ENCODE results near the gene GSK3B.

GSK3B gene

DNA sequence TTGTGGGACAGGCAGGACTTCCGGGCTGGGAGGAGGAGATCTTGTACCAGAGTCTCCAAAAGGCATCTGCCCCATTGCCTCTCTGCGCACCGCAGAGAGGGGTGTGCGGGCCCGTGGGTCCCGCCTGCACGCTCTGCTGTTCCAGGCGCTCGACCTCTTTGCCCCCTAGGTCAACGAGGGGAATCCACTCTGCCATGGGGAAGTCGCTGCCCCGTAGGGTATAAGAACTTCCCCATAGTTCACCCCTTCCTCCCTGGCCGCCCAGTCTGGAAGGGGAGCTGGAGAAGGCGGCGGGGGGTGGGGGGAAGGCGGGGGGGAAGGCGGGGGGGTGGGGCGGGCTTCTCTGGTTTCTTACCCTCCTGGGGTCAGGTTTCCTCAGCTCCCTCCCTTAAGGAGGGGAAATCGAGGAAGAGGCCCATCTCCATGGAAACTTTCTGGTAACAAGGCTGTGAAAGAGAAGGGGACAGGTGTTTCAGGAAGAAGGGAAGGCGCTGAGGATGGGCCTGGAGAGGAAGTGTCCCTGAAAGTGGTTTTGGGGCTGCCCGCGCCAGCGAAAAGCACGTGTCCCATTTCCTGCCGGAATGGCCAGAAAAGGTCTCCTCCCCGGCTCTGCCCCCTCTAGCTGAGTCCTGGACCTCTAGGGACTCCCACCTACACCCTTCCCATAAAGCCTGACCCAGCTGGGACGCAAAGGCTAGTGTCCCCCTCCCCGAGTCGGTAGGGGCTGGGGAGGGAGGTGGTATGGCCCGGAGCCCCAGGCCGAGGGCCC is 284.8 kb downstream of the GSK3B start:
- DNase-seq, result peak; percentile 33

DNA sequence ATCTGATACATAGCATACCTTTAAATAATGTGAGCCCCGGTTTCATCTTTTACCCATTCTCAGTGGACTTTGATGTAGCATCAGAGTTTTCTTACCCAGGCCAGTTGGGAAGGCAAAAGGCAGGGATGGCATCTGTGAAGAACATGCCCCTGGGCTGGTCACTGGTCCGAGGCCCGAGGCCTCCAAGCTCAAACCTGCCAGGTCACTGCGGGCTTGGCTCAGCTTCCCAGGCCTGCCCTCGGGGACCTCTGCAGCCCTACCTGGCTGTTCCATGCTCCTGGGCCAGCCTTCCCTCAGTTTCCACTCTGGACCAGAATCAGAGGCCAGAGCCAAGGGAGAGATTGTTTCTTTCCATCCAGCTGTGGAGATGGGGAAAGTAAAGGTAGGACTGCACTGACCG is 285.4 kb downstream of the GSK3B start:
- no peak for DNase-seq

DNA sequence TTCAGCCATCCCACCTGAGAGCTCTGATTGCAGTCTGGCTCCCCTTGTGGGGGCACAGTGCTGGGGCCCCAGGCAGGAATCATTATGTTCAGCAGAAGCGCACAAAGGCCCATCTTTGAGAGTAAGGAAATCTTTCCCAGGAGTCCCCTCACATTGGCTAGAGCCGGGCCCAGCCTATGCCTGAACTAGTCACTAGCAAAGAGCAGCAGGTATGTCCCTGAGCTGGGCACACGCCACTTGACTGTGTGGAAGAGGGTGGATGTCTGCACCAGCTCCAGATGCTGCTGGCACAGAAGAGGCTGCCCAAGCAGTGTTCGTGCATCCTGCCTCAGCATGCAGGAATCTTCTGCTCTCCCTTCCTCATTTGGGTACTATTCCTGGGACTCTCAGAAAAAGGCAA is 286.0 kb downstream of the GSK3B start:
- no peak for DNase-seq

GRCh38 chr3:119800844-119801243 is 293.4 kb downstream of the GSK3B start:
- DNase-seq, result no peak

GRCh38 chr3:119796785-119797184 is 297.5 kb downstream of the GSK3B start:
- DNase-seq, result no peak

GRCh38 chr3:119796368-119796767 is 297.9 kb downstream of the GSK3B start:
- DNase-seq, result no peak

DNA sequence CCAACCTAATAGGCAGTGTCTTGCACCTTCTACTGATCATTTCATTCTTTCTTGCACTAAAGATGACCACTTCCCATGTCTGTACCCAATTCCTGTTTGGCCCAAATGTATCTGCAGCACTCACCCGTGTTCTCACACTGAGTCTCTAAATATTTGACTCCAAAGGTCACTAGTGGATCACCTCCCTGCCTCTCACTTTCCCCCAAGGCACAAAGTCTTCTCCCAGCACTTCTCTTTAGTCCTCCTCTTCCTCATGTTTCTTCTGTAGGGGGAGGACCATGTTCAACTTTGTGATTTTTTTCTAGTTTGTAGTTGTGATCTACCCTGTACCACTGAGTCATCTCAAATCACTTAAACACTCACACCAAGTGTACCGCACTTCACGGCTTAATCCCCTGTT is 298.4 kb downstream of the GSK3B start:
- DNase-seq, result no peak

DNA sequence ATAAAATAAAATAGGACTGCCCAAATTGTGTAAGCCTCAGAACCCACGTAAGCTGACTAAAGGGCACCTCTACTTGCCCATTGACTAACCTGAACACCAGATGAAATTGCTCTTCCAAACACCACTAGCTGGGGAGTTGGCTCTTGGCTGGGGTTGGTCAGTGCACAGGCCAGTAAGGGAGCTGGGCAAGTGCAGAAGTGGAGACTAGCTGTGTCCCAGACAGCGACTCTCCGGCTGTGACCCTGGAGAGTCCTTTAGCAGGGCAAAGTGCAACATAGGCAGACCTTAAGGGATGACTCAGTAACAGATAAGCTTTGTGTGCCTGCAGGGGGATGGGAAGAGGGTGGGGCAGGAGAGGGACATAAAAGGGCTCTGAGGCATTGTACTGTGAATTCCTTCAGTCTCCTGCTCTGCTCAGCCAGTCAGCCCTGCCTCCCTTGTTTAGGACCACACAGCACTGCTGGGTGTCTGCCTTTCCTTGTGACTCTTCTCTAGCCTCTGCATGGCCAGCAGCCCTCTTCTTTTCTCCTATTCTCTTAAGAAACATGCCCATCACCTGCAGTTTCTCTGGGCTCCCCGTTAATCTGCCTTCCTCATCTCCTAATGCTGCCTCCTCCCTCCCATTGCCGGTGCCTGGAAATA is 299.2 kb downstream of the GSK3B start:
- no peak for DNase-seq

GRCh38 chr3:119794401-119794800 is 299.8 kb downstream of the GSK3B start:
- DNase-seq, result no peak

DNA sequence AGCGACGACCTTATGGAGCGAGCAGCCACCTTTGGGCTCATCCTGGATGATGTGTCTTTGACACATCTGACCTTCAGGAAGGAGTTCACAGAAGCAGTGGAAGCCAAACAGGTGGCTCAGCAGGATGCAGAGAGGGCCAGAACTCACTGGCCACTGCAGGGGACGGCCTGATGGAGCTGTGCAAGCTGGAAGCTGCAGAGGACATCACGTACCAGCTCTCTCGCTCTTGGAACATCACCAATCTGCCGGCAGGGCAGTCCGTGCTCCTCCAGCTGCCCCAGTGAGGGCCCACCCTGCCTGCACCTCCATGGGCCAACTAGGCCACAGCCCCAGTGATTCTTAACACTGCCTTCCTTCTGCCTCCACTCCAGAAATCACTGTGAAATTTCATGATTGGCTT is 302.0 kb downstream of the GSK3B start:
- no peak for DNase-seq

- DNase-seq, result no peak
These were observed 303.9 kb downstream of the GSK3B start for GRCh38 chr3:119790369-119790768.

- no peak for DNase-seq
These were observed 307.8 kb downstream of the GSK3B start for GRCh38 chr3:119786409-119786808.

GRCh38 chr3:119783883-119784282 is 310.4 kb downstream of the GSK3B start:
- DNase-seq, result no peak

DNA sequence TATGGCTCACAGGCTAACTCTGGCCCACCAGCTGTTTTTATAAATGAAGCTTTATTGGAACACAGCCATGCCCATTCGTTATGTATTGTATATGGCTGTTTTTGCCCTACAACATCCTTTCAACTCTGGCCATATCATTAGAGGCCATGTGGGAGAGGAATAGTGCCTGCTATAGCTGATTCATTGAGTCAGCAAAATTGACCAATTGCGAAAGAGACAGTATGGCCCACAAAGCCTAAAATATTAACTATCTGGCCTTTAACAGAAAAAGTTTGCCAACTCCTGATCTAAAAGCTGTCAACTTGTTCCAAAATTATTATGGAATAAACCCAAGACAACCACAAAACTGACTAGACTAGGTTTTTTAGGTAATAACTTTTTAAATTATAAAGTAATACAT is 311.0 kb downstream of the GSK3B start:
- no peak for DNase-seq

DNA sequence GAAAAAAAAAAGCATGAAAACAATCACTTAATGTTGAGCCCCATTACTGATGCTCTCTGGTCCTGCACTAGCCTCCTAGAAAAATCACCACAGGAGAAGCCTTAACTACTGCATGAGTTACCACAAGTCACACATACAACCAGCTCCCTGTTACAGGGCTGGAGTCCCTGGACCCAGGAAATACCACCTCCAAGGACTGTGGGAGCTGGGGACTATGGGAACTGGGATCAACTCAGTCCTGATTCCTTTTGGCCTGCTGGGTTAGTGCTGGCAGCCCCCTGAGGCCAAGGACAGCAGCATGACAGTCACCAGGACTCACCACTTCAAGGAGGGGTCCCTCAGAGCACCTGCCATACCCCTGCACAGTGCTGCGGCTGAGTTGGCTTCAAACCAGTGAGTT is 311.8 kb downstream of the GSK3B start:
- DNase-seq, result no peak

DNA sequence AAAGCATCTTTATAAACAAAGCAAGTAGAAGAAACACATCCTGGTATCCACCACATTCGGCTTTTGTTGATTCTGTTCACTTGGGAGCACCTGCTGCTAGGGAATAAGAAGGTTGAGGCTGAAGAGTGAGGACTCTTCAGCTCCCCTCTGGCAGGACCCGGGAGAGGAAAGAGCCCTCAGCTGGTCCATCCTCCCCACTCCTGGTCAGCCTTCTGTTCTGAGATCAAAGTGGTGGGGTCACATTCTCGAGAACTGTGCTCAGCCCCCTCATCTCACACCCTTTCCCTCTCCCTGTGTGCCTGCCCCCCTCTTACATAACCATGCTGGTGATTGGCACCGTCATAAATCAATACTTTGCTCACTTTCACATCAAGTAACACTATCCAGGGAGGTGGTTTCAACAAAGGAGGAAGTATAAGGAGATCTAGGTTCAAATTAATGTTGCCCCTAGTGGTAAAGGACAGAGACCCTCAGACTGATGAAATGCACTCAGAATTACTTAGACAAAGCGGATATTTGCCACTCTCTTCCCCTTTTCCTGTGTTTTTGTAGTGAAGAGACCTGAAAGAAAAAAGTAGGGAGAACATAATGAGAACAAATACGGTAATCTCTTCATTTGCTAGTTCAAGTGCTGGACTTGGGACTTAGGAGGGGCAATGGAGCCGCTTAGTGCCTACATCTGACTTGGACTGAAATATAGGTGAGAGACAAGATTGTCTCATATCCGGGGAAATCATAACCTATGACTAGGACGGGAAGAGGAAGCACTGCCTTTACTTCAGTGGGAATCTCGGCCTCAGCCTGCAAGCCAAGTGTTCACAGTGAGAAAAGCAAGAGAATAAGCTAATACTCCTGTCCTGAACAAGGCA is 312.7 kb downstream of the GSK3B start, which contains the start of gene NR1I2:
NR1I2 (plus strand) TSS at position 772 of the 869 bp plus-strand sequence.
- no peak for DNase-seq

GRCh38 chr3:119779731-119780383 is 314.4 kb downstream of the GSK3B start:
- no peak for DNase-seq

- no peak for DNase-seq
These were observed 315.4 kb downstream of the GSK3B start for GRCh38 chr3:119778811-119779210.

- no peak for DNase-seq
These were observed 316.1 kb downstream of the GSK3B start for GRCh38 chr3:119778176-119778575.

- no peak for DNase-seq
These were observed 317.9 kb downstream of the GSK3B start for GRCh38 chr3:119776304-119776703.

GRCh38 chr3:119774444-119774843 is 319.8 kb downstream of the GSK3B start:
- no peak for DNase-seq
